ENCODE results near the gene LUC7L2. TPM values are rescaled to one million over a fixed set of nuclear protein-coding genes. Genes with fewer than 3 reads are reported as not detected.

Gene LUC7L2
- total RNA-seq, 1 donor from 2014 or later = 83.4 TPM

DNA sequence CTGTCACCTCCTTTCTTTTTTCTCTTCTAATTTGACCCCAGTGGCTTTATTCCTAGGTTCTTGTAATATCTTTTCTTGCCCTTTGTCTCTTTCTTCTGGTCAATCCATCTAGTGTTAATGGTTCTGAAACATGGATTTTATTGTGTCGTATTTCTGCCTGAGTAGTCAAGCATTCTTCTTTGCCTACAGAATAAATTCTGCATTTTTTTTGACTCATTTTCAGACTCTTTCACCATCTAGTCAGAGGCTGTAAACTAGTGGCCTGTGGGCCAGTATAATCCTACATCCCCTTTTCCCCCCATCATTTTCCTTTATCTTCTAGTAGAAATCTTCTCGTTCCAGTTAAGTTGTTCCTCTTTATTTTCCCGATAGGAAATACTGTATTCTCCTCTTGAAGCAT, 29.4 kb downstream of the LUC7L2 start:
- Mint-ChIP-seq H3K27ac (ENCODE audit: unreplicated experiment) (no peak overlapping the region), H3K4me1 (ENCODE audit: low read depth, unreplicated experiment) (peaks cover 1% of the 10 kb centered on the region), H3K27me3 (ENCODE audit: unreplicated experiment) (no peaks in the 10 kb centered on the region), H3K36me3 (ENCODE audit: unreplicated experiment) (no peaks in the 10 kb centered on the region), H3K9me3 (ENCODE audit: unreplicated experiment) (no peaks in the 10 kb centered on the region), H3K4me3 (ENCODE audit: unreplicated experiment) (no peak overlapping the region)
- no peak for DNase-seq
- TF ChIP-seq, protein P1, sequence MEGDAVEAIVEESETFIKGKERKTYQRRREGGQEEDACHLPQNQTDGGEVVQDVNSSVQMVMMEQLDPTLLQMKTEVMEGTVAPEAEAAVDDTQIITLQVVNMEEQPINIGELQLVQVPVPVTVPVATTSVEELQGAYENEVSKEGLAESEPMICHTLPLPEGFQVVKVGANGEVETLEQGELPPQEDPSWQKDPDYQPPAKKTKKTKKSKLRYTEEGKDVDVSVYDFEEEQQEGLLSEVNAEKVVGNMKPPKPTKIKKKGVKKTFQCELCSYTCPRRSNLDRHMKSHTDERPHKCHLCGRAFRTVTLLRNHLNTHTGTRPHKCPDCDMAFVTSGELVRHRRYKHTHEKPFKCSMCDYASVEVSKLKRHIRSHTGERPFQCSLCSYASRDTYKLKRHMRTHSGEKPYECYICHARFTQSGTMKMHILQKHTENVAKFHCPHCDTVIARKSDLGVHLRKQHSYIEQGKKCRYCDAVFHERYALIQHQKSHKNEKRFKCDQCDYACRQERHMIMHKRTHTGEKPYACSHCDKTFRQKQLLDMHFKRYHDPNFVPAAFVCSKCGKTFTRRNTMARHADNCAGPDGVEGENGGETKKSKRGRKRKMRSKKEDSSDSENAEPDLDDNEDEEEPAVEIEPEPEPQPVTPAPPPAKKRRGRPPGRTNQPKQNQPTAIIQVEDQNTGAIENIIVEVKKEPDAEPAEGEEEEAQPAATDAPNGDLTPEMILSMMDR (IDR thresholded peaks at IDR 0.05; ENCODE audit: partially characterized antibody, unreplicated experiment) = no peak

DNA sequence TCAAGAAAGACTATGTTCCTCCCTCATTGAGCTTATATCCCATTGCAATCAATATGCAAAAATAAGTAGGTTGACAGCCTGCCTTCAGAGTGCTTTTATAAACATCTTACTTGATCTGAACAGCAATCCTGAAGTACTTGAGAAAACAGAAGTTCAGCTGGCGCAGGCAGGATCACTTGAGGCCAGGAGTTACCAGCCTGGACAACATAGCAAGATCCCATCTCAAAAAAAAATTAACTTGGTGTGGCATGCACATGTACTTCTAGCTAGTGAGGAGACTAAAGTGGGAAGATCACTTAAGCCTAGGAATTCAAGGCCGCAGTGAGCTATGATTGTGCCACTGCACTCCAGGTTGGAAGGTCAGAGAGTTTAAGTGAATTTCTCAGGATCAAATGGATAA, 30.1 kb downstream of the LUC7L2 start:
- no peak overlapping the region for H3K27ac Mint-ChIP-seq (ENCODE audit: unreplicated experiment)

DNA sequence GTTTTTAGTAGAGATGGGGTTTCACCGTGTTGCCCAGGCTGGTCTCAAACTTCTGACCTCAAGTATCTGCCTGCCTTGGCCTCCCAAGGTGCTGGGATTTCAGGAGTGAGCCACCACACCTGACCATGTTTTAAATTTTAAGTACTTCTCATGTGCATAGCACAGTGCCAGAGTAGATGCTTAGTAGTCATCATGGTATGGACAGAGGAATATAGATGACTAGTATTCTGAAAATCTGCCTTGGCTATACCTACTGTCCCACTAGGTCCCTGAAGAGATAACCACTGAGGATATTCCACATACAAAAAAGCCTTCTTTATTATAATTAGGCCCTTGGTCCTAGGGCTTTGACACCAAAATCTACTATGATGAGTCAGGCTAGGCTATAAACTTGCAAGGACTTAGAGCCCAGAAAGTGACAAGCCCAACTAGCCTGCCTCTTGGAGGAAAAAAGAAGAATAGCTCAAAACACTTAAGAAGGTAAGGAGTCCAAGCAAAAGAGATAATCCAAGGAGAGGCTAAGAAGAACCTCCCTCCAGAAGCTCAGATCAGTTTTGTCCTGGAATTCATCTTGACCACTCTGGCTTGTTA, 34.0 kb downstream of the LUC7L2 start:
- TF ChIP-seq, protein P1 (IDR thresholded peaks at IDR 0.05; ENCODE audit: partially characterized antibody, unreplicated experiment) = no peak
- Mint-ChIP-seq H3K4me1 (ENCODE audit: low read depth, unreplicated experiment) (no peaks in the 10 kb centered on the region), H3K27me3 (ENCODE audit: unreplicated experiment) (no peaks in the 10 kb centered on the region), H3K9me3 (ENCODE audit: unreplicated experiment) (no peaks in the 10 kb centered on the region), H3K4me3 (ENCODE audit: unreplicated experiment) (no peak overlapping the region), H3K27ac (ENCODE audit: unreplicated experiment) (no peak overlapping the region), H3K36me3 (ENCODE audit: unreplicated experiment) (no peaks in the 10 kb centered on the region)
- DNase-seq = no peak

More for the DNA sequence above, 30.1 kb downstream of the LUC7L2 start:
- no peak overlapping the region for H3K4me3 Mint-ChIP-seq (ENCODE audit: unreplicated experiment)
- TF ChIP-seq, protein P1 (IDR thresholded peaks at IDR 0.05; ENCODE audit: partially characterized antibody, unreplicated experiment) = no peak
- no peak for DNase-seq
- H3K27me3 Mint-ChIP-seq (ENCODE audit: unreplicated experiment) = no peaks in the 10 kb centered on the region
- H3K4me1 Mint-ChIP-seq (ENCODE audit: low read depth, unreplicated experiment) = peaks cover 1% of the 10 kb centered on the region
- no peaks in the 10 kb centered on the region for H3K36me3 Mint-ChIP-seq (ENCODE audit: unreplicated experiment)
- H3K9me3 Mint-ChIP-seq (ENCODE audit: unreplicated experiment) = no peaks in the 10 kb centered on the region

DNA sequence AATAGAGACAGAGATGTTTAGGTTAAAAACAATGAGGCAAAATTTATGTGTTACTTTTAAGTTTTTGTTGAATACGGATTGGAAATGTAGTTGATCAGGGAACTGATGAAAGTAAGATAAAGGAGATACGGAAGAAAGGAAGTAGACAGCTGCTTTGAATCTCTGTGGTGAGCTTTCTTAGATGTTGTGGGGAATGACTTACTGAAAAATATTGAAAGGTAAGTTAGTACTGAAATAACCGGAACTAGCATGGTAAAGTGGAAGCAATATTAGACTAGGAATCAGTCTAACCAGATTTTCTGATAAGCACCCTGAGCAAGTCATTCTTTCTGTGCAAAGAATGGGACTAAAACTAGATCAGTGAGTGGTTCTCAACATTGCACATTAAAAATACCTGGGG, 34.8 kb downstream of the LUC7L2 start:
- Mint-ChIP-seq H3K27ac (ENCODE audit: unreplicated experiment) (no peak overlapping the region), H3K4me1 (ENCODE audit: low read depth, unreplicated experiment) (no peaks in the 10 kb centered on the region), H3K36me3 (ENCODE audit: unreplicated experiment) (no peaks in the 10 kb centered on the region), H3K4me3 (ENCODE audit: unreplicated experiment) (no peak overlapping the region), H3K27me3 (ENCODE audit: unreplicated experiment) (no peaks in the 10 kb centered on the region), H3K9me3 (ENCODE audit: unreplicated experiment) (no peaks in the 10 kb centered on the region)
- TF ChIP-seq, protein P1 (IDR thresholded peaks at IDR 0.05; ENCODE audit: partially characterized antibody, unreplicated experiment) = no peak
- DNase-seq = no peak

DNA sequence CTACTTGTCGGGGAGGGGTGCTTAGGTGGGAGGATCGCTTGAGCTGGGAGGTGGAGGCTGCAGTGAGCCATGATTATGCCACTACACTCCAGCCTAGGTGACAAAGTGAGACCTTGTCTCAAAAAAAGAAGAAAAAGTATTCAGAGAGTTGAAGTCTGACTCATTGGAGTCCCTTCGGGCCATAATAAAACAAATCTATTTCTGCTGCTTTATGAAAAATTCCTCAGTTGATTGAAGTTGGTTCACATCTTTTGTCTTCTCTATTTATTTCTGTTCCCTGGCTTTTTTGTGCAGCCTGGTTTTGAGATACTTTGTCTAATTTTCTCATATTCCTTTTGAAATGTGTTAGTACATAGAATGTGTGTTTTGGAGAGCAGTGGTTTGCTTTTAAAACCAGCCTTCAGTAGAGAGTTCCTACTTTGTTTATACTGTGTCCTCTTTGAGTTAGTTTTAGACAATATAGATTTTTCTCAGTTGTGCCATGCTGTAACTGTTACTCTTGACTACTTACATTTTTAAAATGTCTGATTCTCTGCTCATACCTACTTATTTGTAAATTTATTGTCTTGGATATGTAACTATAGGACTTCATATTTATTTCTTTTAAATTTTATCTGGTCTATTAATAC, 36.7 kb downstream of the LUC7L2 start:
- no peaks in the 10 kb centered on the region for H3K9me3 Mint-ChIP-seq (ENCODE audit: unreplicated experiment)
- H3K36me3 Mint-ChIP-seq (ENCODE audit: unreplicated experiment) = no peaks in the 10 kb centered on the region
- no peaks in the 10 kb centered on the region for H3K4me1 Mint-ChIP-seq (ENCODE audit: low read depth, unreplicated experiment)
- TF ChIP-seq, protein P1 (IDR thresholded peaks at IDR 0.05; ENCODE audit: partially characterized antibody, unreplicated experiment) = no peak
- no peak for DNase-seq
- no peak overlapping the region for H3K27ac Mint-ChIP-seq (ENCODE audit: unreplicated experiment)
- no peaks in the 10 kb centered on the region for H3K27me3 Mint-ChIP-seq (ENCODE audit: unreplicated experiment)
- H3K4me3 Mint-ChIP-seq (ENCODE audit: unreplicated experiment) = no peak overlapping the region
